ENCODE measurements around the gene WDR70.
"Not testable (repeated sequence)": the region's sequence is repeated elsewhere in the genome, so short reads cannot be mapped to it uniquely, and the experiment has no call there.

DNA sequence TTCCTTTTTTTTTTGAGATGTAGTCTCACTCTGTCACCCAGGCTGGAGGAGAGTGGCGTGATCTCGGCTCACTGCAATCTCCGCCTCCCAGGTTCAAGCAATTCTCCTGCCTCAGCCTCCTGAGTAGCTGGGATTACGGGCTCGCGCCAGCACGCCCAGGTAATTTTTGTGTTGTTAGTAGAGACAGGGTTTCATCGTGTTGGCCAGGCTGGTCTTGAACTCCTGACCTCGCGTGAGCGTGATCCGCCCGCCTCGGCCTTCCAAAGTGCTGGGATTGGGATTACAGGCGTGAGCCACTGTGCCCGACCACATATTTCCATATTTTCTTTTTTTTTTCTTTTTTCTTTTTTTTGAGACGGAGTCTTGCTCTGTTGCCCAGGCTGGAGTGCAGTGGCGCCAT is 36.4 kb upstream of the WDR70 start:
- TF ChIP-seq, protein P1, sequence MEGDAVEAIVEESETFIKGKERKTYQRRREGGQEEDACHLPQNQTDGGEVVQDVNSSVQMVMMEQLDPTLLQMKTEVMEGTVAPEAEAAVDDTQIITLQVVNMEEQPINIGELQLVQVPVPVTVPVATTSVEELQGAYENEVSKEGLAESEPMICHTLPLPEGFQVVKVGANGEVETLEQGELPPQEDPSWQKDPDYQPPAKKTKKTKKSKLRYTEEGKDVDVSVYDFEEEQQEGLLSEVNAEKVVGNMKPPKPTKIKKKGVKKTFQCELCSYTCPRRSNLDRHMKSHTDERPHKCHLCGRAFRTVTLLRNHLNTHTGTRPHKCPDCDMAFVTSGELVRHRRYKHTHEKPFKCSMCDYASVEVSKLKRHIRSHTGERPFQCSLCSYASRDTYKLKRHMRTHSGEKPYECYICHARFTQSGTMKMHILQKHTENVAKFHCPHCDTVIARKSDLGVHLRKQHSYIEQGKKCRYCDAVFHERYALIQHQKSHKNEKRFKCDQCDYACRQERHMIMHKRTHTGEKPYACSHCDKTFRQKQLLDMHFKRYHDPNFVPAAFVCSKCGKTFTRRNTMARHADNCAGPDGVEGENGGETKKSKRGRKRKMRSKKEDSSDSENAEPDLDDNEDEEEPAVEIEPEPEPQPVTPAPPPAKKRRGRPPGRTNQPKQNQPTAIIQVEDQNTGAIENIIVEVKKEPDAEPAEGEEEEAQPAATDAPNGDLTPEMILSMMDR (conservative IDR thresholded peaks at IDR 0.05) = not testable (repeated sequence)
- not testable (repeated sequence) for TF ChIP-seq EZH2 (IDR thresholded peaks at IDR 0.05; ENCODE audit: low read depth)

Measured in PC-9 (cell line).